H9 (cell line): ENCODE results near the gene NCKAP5L. TPM values are rescaled to one million over a fixed set of nuclear protein-coding genes. Genes with fewer than 3 reads are reported as not detected.
A peak's percentile ranks its signal among the peaks of the same experiment; 100 is the strongest.

Experiments
- DNase-seq: peaks from one replicate; pipeline ENCODE4 v3.0.0-alpha.2; 2017
- H2AFZ ChIP-seq: one replicate; pipeline ENCODE4 v1.6.1; 2013; ENCODE audit warnings: mild to moderate bottlenecking, low read length, control low read depth, moderate library complexity
- H2AK5ac ChIP-seq: 2 replicates; pipeline ENCODE4 v1.6.1; 2013; ENCODE audit warnings: low read length, control low read depth, mixed read lengths; ENCODE audit not compliant: insufficient read length
- H2BK120ac ChIP-seq: one replicate; pipeline ENCODE4 v1.6.1; 2013; ENCODE audit warnings: low read depth, mild to moderate bottlenecking, low read length, control low read depth, inconsistent platforms; ENCODE audit not compliant: poor library complexity, severe bottlenecking
- H2BK12ac ChIP-seq: 2 replicates; pipeline ENCODE4 v1.6.1; 2013; ENCODE audit warnings: low read length, control low read depth, mixed read lengths, low read depth; ENCODE audit not compliant: insufficient read length
- H2BK15ac ChIP-seq: 2 replicates; pipeline ENCODE4 v1.6.1; 2013; ENCODE audit warnings: low read depth, low read length, control low read depth
- H2BK20ac ChIP-seq: one replicate; pipeline ENCODE4 v1.6.1; 2013; ENCODE audit warnings: low read depth, mild to moderate bottlenecking, low read length, control low read depth, inconsistent platforms; ENCODE audit not compliant: poor library complexity, severe bottlenecking
- H2BK5ac ChIP-seq: 2 replicates; pipeline ENCODE4 v1.6.1; 2013; ENCODE audit warnings: low read length, control low read depth, mixed read lengths; ENCODE audit not compliant: insufficient read length
- H3K14ac ChIP-seq: 2 replicates; pipeline ENCODE4 v1.6.1; 2013; ENCODE audit warnings: low read length, control low read depth; ENCODE audit not compliant: insufficient read depth
- H3K18ac ChIP-seq: 2 replicates; pipeline ENCODE4 v1.6.1; 2013; ENCODE audit warnings: low read depth, mild to moderate bottlenecking, mixed read lengths, low read length, control low read depth; ENCODE audit not compliant: insufficient read length
- H3K23ac ChIP-seq: 2 replicates; pipeline ENCODE4 v1.6.1; 2013; ENCODE audit warnings: low read length, control low read depth, mixed read lengths, low read depth; ENCODE audit not compliant: insufficient read length
- H3K23me2 ChIP-seq: 2 replicates; pipeline ENCODE4 v1.6.1; 2013; ENCODE audit warnings: low read depth, mild to moderate bottlenecking, mixed read lengths, low read length, control low read depth; ENCODE audit not compliant: insufficient read length, poor library complexity, severe bottlenecking
- H3K27ac ChIP-seq: 2 replicates; pipeline ENCODE4 v1.5.1; 2013; ENCODE audit warnings: low read length, control low read depth, mixed read lengths, low read depth; ENCODE audit not compliant: insufficient read length
- H3K27me3 ChIP-seq: 2 replicates; pipeline ENCODE4 v1.6.1; 2013; ENCODE audit warnings: low read length, control low read depth, inconsistent platforms; ENCODE audit not compliant: insufficient read depth
- H3K4ac ChIP-seq: 2 replicates; pipeline ENCODE4 v1.6.1; 2013; ENCODE audit warnings: low read depth, mild to moderate bottlenecking, control low read depth, inconsistent platforms, low read length, moderate library complexity
- H3K4me1 ChIP-seq: 2 replicates; pipeline ENCODE4 v1.6.1; 2013; ENCODE audit warnings: low read length, control low read depth, inconsistent platforms; ENCODE audit not compliant: insufficient read depth
- H3K4me2 ChIP-seq: 2 replicates; pipeline ENCODE4 v1.6.1; 2013; ENCODE audit warnings: low read length, control low read depth, mixed read lengths; ENCODE audit not compliant: insufficient read length, insufficient read depth
- H3K56ac ChIP-seq: 2 replicates; pipeline ENCODE4 v1.6.1; 2013; ENCODE audit warnings: low read depth, mild to moderate bottlenecking, mixed read lengths, low read length, control low read depth; ENCODE audit not compliant: insufficient read length
- H3K79me1 ChIP-seq: 2 replicates; pipeline ENCODE4 v1.6.1; 2013; ENCODE audit warnings: low read depth, mild to moderate bottlenecking, moderate library complexity, low read length, control low read depth, inconsistent platforms; ENCODE audit not compliant: insufficient read depth, poor library complexity, severe bottlenecking
- H3K79me2 ChIP-seq: 2 replicates; pipeline ENCODE4 v1.6.1; 2013; ENCODE audit warnings: low read length, control low read depth, inconsistent platforms; ENCODE audit not compliant: insufficient read depth
- H3K9ac ChIP-seq: 2 replicates; pipeline ENCODE4 v1.6.1; 2013; ENCODE audit warnings: low read length, control low read depth, mixed read lengths; ENCODE audit not compliant: insufficient read length; ENCODE audit errors: extremely low read depth
- H3K9me3 ChIP-seq: one replicate; pipeline ENCODE4 v1.6.1; 2013; ENCODE audit warnings: low read depth, low read length, inconsistent platforms; ENCODE audit not compliant: control insufficient read depth
- H3T11ph ChIP-seq: one replicate; pipeline ENCODE4 v1.6.1; 2013; ENCODE audit warnings: mild to moderate bottlenecking, low read length, control low read depth, inconsistent platforms
- H4K20me1 ChIP-seq: one replicate; pipeline ENCODE4 v1.6.1; 2013; ENCODE audit not compliant: control insufficient read depth, insufficient read length, insufficient read depth
- H4K5ac ChIP-seq: 2 replicates; pipeline ENCODE4 v1.6.1; 2013; ENCODE audit warnings: low read depth, mild to moderate bottlenecking, mixed read lengths, low read length, control low read depth; ENCODE audit not compliant: insufficient read length
- H4K8ac ChIP-seq: replicated peaks from 2 replicates; pipeline ENCODE4 v1.6.1; 2013; ENCODE audit warnings: low read length, control low read depth, mixed read lengths, low read depth; ENCODE audit not compliant: insufficient read length
- H4K91ac ChIP-seq: 2 replicates; pipeline ENCODE4 v1.6.1; 2013; ENCODE audit warnings: low read depth, mild to moderate bottlenecking, moderate library complexity, mixed read lengths, low read length, control low read depth; ENCODE audit not compliant: insufficient read length
- H3K27ac Mint-ChIP-seq, 3 experiments: 2 replicates in 2 of 3; 3 replicates in 1 of 3; pipeline ENCODE4 v1.8.0; 2020 to 2021; ENCODE audit warnings: mixed read lengths in 3 of 3, mild to moderate bottlenecking in 1 of 3, moderate library complexity in 1 of 3
- H3K27me3 Mint-ChIP-seq: 2 replicates; pipeline ENCODE4 v1.8.0; 2021; ENCODE audit warnings: low read depth, mild to moderate bottlenecking, moderate library complexity, mixed read lengths
- H3K36me3 Mint-ChIP-seq, 3 experiments: 2 replicates in 2 of 3; 3 replicates in 1 of 3; pipeline ENCODE4 v1.8.0; 2020 to 2021; ENCODE audit warnings: low read depth in 3 of 3, mixed read lengths in 3 of 3; ENCODE audit not compliant: insufficient read depth in 1 of 3
- H3K4me1 Mint-ChIP-seq, 2 experiments: 2 replicates each; pipeline ENCODE4 v1.8.0; 2020; ENCODE audit warnings: mixed read lengths in 2 of 2
- H3K4me3 Mint-ChIP-seq, 2 experiments: 2 replicates in 1 of 2; 3 replicates in 1 of 2; pipeline ENCODE4 v1.8.0; 2020 to 2021; ENCODE audit warnings: mild to moderate bottlenecking in 2 of 2, mixed read lengths in 2 of 2, moderate library complexity in 1 of 2
- H3K9me3 Mint-ChIP-seq, 2 experiments: 2 replicates in 1 of 2; 3 replicates in 1 of 2; pipeline ENCODE4 v1.8.0; 2020; ENCODE audit warnings: mild to moderate bottlenecking in 2 of 2, mixed read lengths in 2 of 2, moderate library complexity in 1 of 2
- WGBS: extraction: QIAGEN DNeasy Blood & Tissue Kit; methylation state at CpG from one replicate; pipeline ENCODE4 v1.1.7; 2013; ENCODE audit warnings: missing lambda C conversion rate, low lambda C conversion rate, mixed read lengths; ENCODE audit not compliant: insufficient read length; ENCODE audit errors: extremely low coverage; 5-methylcytosine and 5-hydroxymethylcytosine counted together
- total RNA-seq: library from RNA; stranded (reverse); gene quantifications from 2 replicates; pipeline ENCODE4 v1.2.1, GENCODE V29; 2021
- TF ChIP-seq, protein P1 (sequence below): fragments of 200-600 bp; sonication (generic); conservative IDR thresholded peaks from 3 replicates; pipeline ENCODE4 v1.8.0; 2021; ENCODE audit warnings: antibody characterized with exemption, mild to moderate bottlenecking

Gene NCKAP5L
- total RNA-seq, 1 experiment from 2014 or later = 27.7 TPM

DNA sequence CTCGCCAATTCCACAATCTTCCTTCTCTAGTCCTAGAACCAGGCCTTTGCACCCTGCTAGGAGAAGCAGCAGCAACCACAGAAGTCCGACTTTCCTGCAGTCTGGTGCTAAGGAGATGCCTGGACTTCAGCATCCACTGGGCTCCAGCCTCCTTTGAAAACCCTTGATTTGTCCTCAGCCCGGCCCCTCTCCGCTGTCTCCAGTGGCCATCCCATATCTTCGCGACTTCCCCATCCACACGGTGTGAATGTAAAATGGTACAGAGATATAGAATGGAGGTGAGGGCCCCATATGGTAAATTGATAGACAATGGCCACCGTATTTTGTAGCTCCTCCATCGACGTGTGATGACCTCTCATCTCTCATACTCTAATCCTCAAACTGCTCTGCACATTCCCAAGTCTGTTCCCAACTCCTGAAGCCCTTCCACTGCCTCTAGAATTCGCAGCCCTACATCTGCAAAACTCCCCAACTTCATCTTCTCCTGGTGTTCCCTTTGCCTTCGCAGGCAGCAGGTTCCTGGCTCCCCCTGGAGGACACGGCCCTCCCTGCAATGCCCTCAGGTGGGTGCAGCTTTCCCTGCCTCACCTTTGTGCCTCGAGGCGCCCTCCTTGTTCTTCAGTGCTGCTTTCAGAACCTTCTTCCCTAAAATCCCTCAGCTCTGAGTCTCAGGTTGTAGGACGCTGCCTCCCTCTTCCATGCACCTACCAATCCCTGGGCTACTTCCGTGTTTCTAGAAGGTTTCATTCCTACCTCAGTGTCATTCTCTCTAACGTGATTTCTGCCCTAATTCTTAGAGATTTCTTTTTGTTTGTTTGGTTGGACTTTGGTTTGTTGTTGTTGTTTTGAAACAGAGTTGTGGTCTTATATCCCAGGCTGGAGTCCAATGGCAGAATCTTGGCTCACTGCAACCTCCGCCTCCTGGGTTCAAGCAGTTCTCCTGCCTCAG, 50.1 kb downstream of the NCKAP5L start:
- Histone ChIP-seq H3K23ac (no peak overlapping the region), H4K91ac (no peak overlapping the region), H3K23me2 (no peaks in the 10 kb centered on the region), H3K4ac (no peak overlapping the region), H3K79me1 (no peaks in the 10 kb centered on the region), H2AK5ac (no peak overlapping the region), H3K27ac (no peak overlapping the region), H3K9me3 (no peaks in the 10 kb centered on the region), H3K56ac (no peak overlapping the region), H3K18ac (no peak overlapping the region), H4K5ac (no peak overlapping the region), H3K79me2 (no peaks in the 10 kb centered on the region), H3T11ph (no peak overlapping the region), H4K8ac (no peak overlapping the region), H2AFZ (no peak overlapping the region), H3K4me1 (no peaks in the 10 kb centered on the region), H2BK12ac (no peak overlapping the region), H3K27me3 (no peaks in the 10 kb centered on the region), H2BK120ac (no peak overlapping the region), H3K14ac (no peak overlapping the region), H3K4me2 (no peak overlapping the region), H3K9ac (no peak overlapping the region), H2BK20ac (no peak overlapping the region), H4K20me1 (no peaks in the 10 kb centered on the region), H2BK5ac (no peak overlapping the region), H2BK15ac (no peak overlapping the region)
- Mint-ChIP-seq H3K4me1 (peaks cover 13 to 19% of the 10 kb centered on the region in 2 experiments), H3K36me3 (no peaks in the 10 kb centered on the region), H3K27ac (peak overlapping the region in 1 of 3 experiments; percentile 19; a peak in 2 of 7 replicates), H3K9me3 (no peaks in the 10 kb centered on the region), H3K27me3 (peaks cover 32% of the 10 kb centered on the region), H3K4me3 (no peak overlapping the region)
- TF ChIP-seq, protein P1, sequence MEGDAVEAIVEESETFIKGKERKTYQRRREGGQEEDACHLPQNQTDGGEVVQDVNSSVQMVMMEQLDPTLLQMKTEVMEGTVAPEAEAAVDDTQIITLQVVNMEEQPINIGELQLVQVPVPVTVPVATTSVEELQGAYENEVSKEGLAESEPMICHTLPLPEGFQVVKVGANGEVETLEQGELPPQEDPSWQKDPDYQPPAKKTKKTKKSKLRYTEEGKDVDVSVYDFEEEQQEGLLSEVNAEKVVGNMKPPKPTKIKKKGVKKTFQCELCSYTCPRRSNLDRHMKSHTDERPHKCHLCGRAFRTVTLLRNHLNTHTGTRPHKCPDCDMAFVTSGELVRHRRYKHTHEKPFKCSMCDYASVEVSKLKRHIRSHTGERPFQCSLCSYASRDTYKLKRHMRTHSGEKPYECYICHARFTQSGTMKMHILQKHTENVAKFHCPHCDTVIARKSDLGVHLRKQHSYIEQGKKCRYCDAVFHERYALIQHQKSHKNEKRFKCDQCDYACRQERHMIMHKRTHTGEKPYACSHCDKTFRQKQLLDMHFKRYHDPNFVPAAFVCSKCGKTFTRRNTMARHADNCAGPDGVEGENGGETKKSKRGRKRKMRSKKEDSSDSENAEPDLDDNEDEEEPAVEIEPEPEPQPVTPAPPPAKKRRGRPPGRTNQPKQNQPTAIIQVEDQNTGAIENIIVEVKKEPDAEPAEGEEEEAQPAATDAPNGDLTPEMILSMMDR = peak; percentile 92
- peak; percentile 93 for DNase-seq
- WGBS = no CpG with 5 or more reads among the region's 19 CpGs
